Measurements from ENCODE around the gene SSX2.
"Not testable (repeated sequence)": the region's sequence is repeated elsewhere in the genome, so short reads cannot be mapped to it uniquely, and the experiment has no call there.

Gene SSX2

GRCh38 chrX:52707078-52707477 is at the start of gene SSX2:
SSX2 (minus strand) TSS chrX:52707178; CDS start chrX:52705749, 1,429 bp downstream.
- DNase-seq, result not testable (repeated sequence)

GRCh38 chrX:52750952-52751351 is 44.0 kb upstream of the SSX2 start, which contains the start of gene SSX2B:
SSX2B (plus strand) TSS chrX:52751252; CDS start chrX:52752681, 1,429 bp downstream.
- not testable (repeated sequence) for DNase-seq

GRCh38 chrX:52692034-52692433 is 14.9 kb downstream of the SSX2 start:
- not testable (repeated sequence) for DNase-seq

- DNase-seq, result not testable (repeated sequence)
These were observed 44.8 kb downstream of the SSX2 start for GRCh38 chrX:52662218-52662617.

- DNase-seq, result not testable (repeated sequence)
These were observed 51.5 kb downstream of the SSX2 start for GRCh38 chrX:52655475-52655874.

- DNase-seq, result not testable (repeated sequence)
These were observed 52.2 kb downstream of the SSX2 start, which contains the start of gene SSX7 for GRCh38 chrX:52654800-52655199. SSX7 (minus strand) TSS chrX:52654900; CDS start chrX:52653472, 1,428 bp downstream.

GRCh38 chrX:52650676-52651075 is 56.3 kb downstream of the SSX2 start:
- DNase-seq, result not testable (repeated sequence)

- not testable (repeated sequence) for DNase-seq
These were observed 58.0 kb downstream of the SSX2 start for GRCh38 chrX:52648956-52649355.

Data from NCI-H2171 treated with DMSO at 0.1 percent for 48 hours (cell line).